Measurements from ENCODE around the gene UNC45A.

DNA sequence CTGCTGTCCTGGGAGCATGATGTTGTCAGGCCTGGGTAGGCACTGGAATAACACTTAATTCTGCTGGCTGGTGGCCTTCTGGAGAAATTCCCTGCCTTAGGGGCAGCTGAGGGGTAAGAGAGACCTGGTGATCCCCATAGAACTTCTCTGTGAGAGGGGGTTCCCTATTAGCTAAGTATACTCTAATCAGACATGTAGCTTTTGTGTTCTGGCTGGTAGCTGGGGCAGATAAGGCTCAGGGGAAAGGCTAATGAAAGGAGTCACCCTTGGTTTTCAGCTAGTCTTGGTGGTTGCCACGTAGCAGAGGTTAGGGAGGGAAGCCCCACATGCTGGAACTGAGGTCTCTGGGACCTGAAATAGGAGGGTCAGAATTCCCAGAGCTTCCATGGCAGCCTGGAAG is 1.8 kb upstream of the UNC45A start:
- no peak for TF ChIP-seq KAT7 (CRISPR knock-in tag; IDR thresholded peaks at IDR 0.05; ENCODE audit: borderline replicate concordance)
- no peak for TF ChIP-seq NFE2L2 (IDR thresholded peaks at IDR 0.05; ENCODE audit: low read length)
- no peak for TF ChIP-seq POLR2A (IDR thresholded peaks at IDR 0.05; ENCODE audit: insufficient read depth in 1 of 2, low read depth in 2 of 2, low read length in 2 of 2)
- no peak for TF ChIP-seq CBX2 (IDR thresholded peaks at IDR 0.05; ENCODE audit: low read depth, low read length)
- no peak for TF ChIP-seq CBX2 (CRISPR knock-in tag; IDR thresholded peaks at IDR 0.05; ENCODE audit: low read depth)
- TF ChIP-seq, protein P1, sequence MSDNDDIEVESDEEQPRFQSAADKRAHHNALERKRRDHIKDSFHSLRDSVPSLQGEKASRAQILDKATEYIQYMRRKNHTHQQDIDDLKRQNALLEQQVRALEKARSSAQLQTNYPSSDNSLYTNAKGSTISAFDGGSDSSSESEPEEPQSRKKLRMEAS (IDR thresholded peaks at IDR 0.05): no peak
- TF ChIP-seq, protein P2, sequence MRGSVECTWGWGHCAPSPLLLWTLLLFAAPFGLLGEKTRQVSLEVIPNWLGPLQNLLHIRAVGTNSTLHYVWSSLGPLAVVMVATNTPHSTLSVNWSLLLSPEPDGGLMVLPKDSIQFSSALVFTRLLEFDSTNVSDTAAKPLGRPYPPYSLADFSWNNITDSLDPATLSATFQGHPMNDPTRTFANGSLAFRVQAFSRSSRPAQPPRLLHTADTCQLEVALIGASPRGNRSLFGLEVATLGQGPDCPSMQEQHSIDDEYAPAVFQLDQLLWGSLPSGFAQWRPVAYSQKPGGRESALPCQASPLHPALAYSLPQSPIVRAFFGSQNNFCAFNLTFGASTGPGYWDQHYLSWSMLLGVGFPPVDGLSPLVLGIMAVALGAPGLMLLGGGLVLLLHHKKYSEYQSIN (CRISPR knock-in tag; IDR thresholded peaks at IDR 0.05; ENCODE audit: borderline replicate concordance): no peak
- no peak for TF ChIP-seq LRRFIP1 (CRISPR knock-in tag; conservative IDR thresholded peaks at IDR 0.05)
- TF ChIP-seq SRSF1 (optimal IDR thresholded peaks at IDR 0.05; ENCODE audit: low read depth, low read length): no peak
- TF ChIP-seq EZH2 (conservative IDR thresholded peaks at IDR 0.05; ENCODE audit: low read depth, low read length): no peak

Measured in HepG2 (cell line).